Testis (tissue), 2 donors: ENCODE measurements around the gene ZNF497.

Source experiments
- POLR2A ChIP-seq: fragments of 450-650 bp; IDR thresholded peaks from one replicate; pipeline ENCODE4 v1.6.1; 2017; ENCODE audit warnings: antibody characterized with exemption, mild to moderate bottlenecking, moderate library complexity
- TF ChIP-seq, protein P1 (sequence below), 3 experiments: fragments of 450-650 bp in 2 of 3; fragments of 200-600 bp in 1 of 3; sonication (generic) in 1 of 3; IDR thresholded peaks; one replicate each; pipeline ENCODE4 v1.5.1; 2016 to 2019; ENCODE audit warnings: antibody characterized with exemption in 3 of 3, mild to moderate bottlenecking in 2 of 3, moderate library complexity in 1 of 3

GRCh38 chr19:58356766-58357480, 5.6 kb downstream of the ZNF497 start:
- TF ChIP-seq, protein P1, sequence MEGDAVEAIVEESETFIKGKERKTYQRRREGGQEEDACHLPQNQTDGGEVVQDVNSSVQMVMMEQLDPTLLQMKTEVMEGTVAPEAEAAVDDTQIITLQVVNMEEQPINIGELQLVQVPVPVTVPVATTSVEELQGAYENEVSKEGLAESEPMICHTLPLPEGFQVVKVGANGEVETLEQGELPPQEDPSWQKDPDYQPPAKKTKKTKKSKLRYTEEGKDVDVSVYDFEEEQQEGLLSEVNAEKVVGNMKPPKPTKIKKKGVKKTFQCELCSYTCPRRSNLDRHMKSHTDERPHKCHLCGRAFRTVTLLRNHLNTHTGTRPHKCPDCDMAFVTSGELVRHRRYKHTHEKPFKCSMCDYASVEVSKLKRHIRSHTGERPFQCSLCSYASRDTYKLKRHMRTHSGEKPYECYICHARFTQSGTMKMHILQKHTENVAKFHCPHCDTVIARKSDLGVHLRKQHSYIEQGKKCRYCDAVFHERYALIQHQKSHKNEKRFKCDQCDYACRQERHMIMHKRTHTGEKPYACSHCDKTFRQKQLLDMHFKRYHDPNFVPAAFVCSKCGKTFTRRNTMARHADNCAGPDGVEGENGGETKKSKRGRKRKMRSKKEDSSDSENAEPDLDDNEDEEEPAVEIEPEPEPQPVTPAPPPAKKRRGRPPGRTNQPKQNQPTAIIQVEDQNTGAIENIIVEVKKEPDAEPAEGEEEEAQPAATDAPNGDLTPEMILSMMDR (IDR thresholded peaks at IDR 0.05), result no peak
- no peak for TF ChIP-seq POLR2A
